ENCODE results near the gene IL17REL.

IL17REL gene

DNA sequence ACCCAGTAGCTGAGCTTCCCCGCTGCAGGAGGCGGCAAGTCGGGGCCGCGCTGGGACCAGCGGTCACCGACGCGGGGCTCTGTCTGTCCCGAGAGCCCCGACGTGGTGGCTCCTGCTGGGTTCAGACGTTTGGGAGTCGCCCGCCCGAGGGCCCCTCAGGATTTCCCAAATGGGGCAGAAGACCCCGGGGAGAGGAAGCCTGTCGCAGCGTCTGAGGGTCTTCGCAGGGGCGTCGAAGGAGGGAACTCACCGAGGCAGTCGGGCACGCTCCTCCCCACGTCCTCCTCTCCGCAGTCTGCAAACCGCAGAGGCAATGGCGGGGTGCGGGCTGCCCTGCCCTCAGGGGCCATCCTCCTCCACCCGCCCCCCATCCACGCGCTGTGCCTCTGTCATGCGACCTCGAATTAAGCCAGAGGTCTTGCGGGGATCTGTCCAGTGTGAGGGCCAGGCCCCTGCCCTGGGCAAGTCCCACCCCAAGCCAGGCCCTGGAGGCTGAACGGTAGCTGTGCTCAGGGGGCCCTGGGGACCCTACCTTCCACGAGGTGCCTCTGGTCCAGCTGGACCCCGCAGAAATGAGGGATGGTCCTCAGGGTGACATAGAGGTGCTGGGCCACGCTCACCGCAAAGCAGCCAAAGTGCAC, 12.5 kb downstream of the IL17REL start:
- H3K4me1 ChIP-seq (ENCODE audit: insufficient read depth, low read length, poor library complexity, severe bottlenecking): no peaks in the 10 kb centered on the region
- H3K4me3 ChIP-seq (ENCODE audit: low read length, poor library complexity, severe bottlenecking): no peak overlapping the region
- TF ChIP-seq, protein P1, sequence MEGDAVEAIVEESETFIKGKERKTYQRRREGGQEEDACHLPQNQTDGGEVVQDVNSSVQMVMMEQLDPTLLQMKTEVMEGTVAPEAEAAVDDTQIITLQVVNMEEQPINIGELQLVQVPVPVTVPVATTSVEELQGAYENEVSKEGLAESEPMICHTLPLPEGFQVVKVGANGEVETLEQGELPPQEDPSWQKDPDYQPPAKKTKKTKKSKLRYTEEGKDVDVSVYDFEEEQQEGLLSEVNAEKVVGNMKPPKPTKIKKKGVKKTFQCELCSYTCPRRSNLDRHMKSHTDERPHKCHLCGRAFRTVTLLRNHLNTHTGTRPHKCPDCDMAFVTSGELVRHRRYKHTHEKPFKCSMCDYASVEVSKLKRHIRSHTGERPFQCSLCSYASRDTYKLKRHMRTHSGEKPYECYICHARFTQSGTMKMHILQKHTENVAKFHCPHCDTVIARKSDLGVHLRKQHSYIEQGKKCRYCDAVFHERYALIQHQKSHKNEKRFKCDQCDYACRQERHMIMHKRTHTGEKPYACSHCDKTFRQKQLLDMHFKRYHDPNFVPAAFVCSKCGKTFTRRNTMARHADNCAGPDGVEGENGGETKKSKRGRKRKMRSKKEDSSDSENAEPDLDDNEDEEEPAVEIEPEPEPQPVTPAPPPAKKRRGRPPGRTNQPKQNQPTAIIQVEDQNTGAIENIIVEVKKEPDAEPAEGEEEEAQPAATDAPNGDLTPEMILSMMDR (conservative IDR thresholded peaks at IDR 0.05; ENCODE audit: low read length): no peak
- no peak for TF ChIP-seq EZH2phosphoT487 (IDR thresholded peaks at IDR 0.05; ENCODE audit: borderline replicate concordance)
- no peaks in the 10 kb centered on the region for H3K36me3 ChIP-seq (ENCODE audit: insufficient read depth, low read length)
- no peak overlapping the region for H3K9ac ChIP-seq (ENCODE audit: low read depth, low read length, poor library complexity, severe bottlenecking)
- H3F3A ChIP-seq (ENCODE audit: low read depth): no peaks in the 10 kb centered on the region
- H4K20me1 ChIP-seq (ENCODE audit: insufficient read depth, low read length, poor library complexity, severe bottlenecking): no peaks in the 10 kb centered on the region
- no peak overlapping the region for H2AFZ ChIP-seq (ENCODE audit: low read length)
- no peaks in the 10 kb centered on the region for H3K9me2 ChIP-seq (replicated peaks; ENCODE audit: low read depth, low read length)
- H3K4me2 ChIP-seq (ENCODE audit: low read depth, low read length, poor library complexity, severe bottlenecking): no peak overlapping the region
- no peaks in the 10 kb centered on the region for H3K9me3 ChIP-seq (ENCODE audit: insufficient read depth, low read depth, low read length)
- no peaks in the 10 kb centered on the region for H3K79me2 ChIP-seq (ENCODE audit: insufficient read depth, low read length)
- H3K27me3 ChIP-seq (ENCODE audit: insufficient read depth, low read length, poor library complexity, severe bottlenecking): no peaks in the 10 kb centered on the region

GRCh38 chr22:49999063-49999945, 13.3 kb downstream of the IL17REL start:
- H3K9ac ChIP-seq (ENCODE audit: low read depth, low read length, poor library complexity, severe bottlenecking): no peak overlapping the region
- H2AFZ ChIP-seq (ENCODE audit: low read length): no peak overlapping the region
- H3F3A ChIP-seq (ENCODE audit: low read depth): no peaks in the 10 kb centered on the region
- H3K4me2 ChIP-seq (ENCODE audit: low read depth, low read length, poor library complexity, severe bottlenecking): no peak overlapping the region
- no peaks in the 10 kb centered on the region for H3K27me3 ChIP-seq (ENCODE audit: insufficient read depth, low read length, poor library complexity, severe bottlenecking)
- H3K4me1 ChIP-seq (ENCODE audit: insufficient read depth, low read length, poor library complexity, severe bottlenecking): no peaks in the 10 kb centered on the region
- H4K20me1 ChIP-seq (ENCODE audit: insufficient read depth, low read length, poor library complexity, severe bottlenecking): no peaks in the 10 kb centered on the region
- H3K4me3 ChIP-seq (ENCODE audit: low read length, poor library complexity, severe bottlenecking): no peak overlapping the region
- H3K36me3 ChIP-seq (ENCODE audit: insufficient read depth, low read length): no peaks in the 10 kb centered on the region
- TF ChIP-seq EZH2phosphoT487 (IDR thresholded peaks at IDR 0.05; ENCODE audit: borderline replicate concordance): no peak
- TF ChIP-seq, protein P1 (conservative IDR thresholded peaks at IDR 0.05; ENCODE audit: low read length): no peak
- H3K9me2 ChIP-seq (replicated peaks; ENCODE audit: low read depth, low read length): no peaks in the 10 kb centered on the region
- no peaks in the 10 kb centered on the region for H3K79me2 ChIP-seq (ENCODE audit: insufficient read depth, low read length)
- no peaks in the 10 kb centered on the region for H3K9me3 ChIP-seq (ENCODE audit: insufficient read depth, low read depth, low read length)

DNA sequence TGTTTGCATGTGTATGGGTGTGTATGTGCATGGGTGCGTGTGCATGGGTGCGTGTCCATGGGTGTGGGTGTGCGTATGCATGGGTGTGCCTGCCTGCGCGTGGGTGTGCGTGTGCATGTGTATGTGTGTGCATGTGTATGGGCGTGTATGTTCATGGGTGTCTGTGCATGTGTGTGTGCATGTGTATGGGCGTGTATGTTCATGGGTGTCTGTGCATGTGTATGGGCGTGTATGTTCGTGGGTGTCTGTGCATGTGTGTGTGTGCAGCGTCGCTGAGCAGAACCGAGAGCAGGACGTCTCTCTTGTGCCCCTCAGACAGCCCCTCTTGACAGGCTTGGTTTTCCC, 13.9 kb downstream of the IL17REL start:
- no peak overlapping the region for H2AFZ ChIP-seq (ENCODE audit: low read length)
- H3K9me3 ChIP-seq (ENCODE audit: insufficient read depth, low read depth, low read length): no peaks in the 10 kb centered on the region
- no peak overlapping the region for H3K4me2 ChIP-seq (ENCODE audit: low read depth, low read length, poor library complexity, severe bottlenecking)
- no peaks in the 10 kb centered on the region for H3K4me1 ChIP-seq (ENCODE audit: insufficient read depth, low read length, poor library complexity, severe bottlenecking)
- H4K20me1 ChIP-seq (ENCODE audit: insufficient read depth, low read length, poor library complexity, severe bottlenecking): no peaks in the 10 kb centered on the region
- H3K9ac ChIP-seq (ENCODE audit: low read depth, low read length, poor library complexity, severe bottlenecking): no peak overlapping the region
- H3K4me3 ChIP-seq (ENCODE audit: low read length, poor library complexity, severe bottlenecking): no peak overlapping the region
- no peaks in the 10 kb centered on the region for H3K79me2 ChIP-seq (ENCODE audit: insufficient read depth, low read length)
- no peak for TF ChIP-seq EZH2phosphoT487 (IDR thresholded peaks at IDR 0.05; ENCODE audit: borderline replicate concordance)
- TF ChIP-seq, protein P1 (conservative IDR thresholded peaks at IDR 0.05; ENCODE audit: low read length): no peak
- H3K27me3 ChIP-seq (ENCODE audit: insufficient read depth, low read length, poor library complexity, severe bottlenecking): no peaks in the 10 kb centered on the region
- H3K36me3 ChIP-seq (ENCODE audit: insufficient read depth, low read length): no peaks in the 10 kb centered on the region
- no peaks in the 10 kb centered on the region for H3F3A ChIP-seq (ENCODE audit: low read depth)
- H3K9me2 ChIP-seq (replicated peaks; ENCODE audit: low read depth, low read length): no peaks in the 10 kb centered on the region
